ENCODE measurements around the gene MYO5B.
"Not testable (repeated sequence)": the region's sequence is repeated elsewhere in the genome, so short reads cannot be mapped to it uniquely, and the experiment has no call there.

DNA sequence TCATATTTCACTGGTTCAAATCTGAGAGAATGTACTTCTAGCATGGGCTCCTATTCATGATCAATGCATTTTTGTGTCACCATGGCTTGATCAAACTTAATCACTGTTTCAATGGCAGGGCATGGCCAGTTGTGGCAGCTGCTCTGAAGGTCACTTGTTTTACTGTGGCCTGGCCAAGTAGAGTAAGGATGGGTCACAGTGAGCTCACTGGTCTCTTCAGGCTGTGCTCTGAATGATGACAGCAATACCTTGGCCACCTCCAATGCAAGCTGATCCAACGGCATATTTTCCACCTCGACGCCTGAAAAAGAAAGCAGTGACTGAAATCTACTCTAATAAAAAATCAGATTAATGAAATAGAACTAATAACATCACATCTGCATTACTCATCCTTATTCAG is 411.3 kb downstream of the MYO5B start:
- not testable (repeated sequence) for TF ChIP-seq CTCF (conservative IDR thresholded peaks at IDR 0.05; ENCODE audit: low read length); EZH2phosphoT487 (IDR thresholded peaks at IDR 0.05; ENCODE audit: borderline replicate concordance, low read depth, low read length)
